D721Med (cell line): ENCODE results near the gene MAN1A2.

Source experiments
- DNase-seq: peaks from one replicate; pipeline ENCODE4 v3.0.0; 2011; ENCODE audit warnings: low spot score; ENCODE audit not compliant: insufficient read length
- FAIRE-seq: peaks from 2 replicates; lab custom pipeline; 2011; peaks lifted over from hg19 to GRCh38; lab: Jason Lieb, UNC
- CTCF ChIP-seq: IDR thresholded peaks from 2 replicates; pipeline ENCODE4 v1.5.1; 2012; ENCODE audit warnings: mild to moderate bottlenecking, control low read depth; ENCODE audit not compliant: insufficient read depth; ENCODE audit errors: missing control alignments

MAN1A2 gene

GRCh38 chr1:117371441-117372151 lies 4.3 kb downstream of the MAN1A2 start:
- TF ChIP-seq CTCF: no peak
- no peak for DNase-seq
- FAIRE-seq: no peak

- DNase-seq (no peak), FAIRE-seq (no peak)
- TF ChIP-seq CTCF: no peak
These were observed 5.7 kb downstream of the MAN1A2 start for GRCh38 chr1:117372863-117373412.

GRCh38 chr1:117373932-117374331 lies 6.7 kb downstream of the MAN1A2 start:
- DNase-seq (no peak), FAIRE-seq (no peak)
- no peak for TF ChIP-seq CTCF

GRCh38 chr1:117375327-117375726 lies 8.1 kb downstream of the MAN1A2 start:
- DNase-seq: no peak
- no peak for TF ChIP-seq CTCF
- no peak for FAIRE-seq

GRCh38 chr1:117387060-117387633 lies 19.9 kb downstream of the MAN1A2 start:
- FAIRE-seq (no peak), DNase-seq (no peak)
- no peak for TF ChIP-seq CTCF

GRCh38 chr1:117388328-117388727 lies 21.1 kb downstream of the MAN1A2 start:
- FAIRE-seq: no peak

More at GRCh38 chr1:117388328-117388727, 21.1 kb downstream of the MAN1A2 start:
- DNase-seq: no peak
- TF ChIP-seq CTCF: no peak
